Neural cell (in vitro differentiated cells): ENCODE results near the gene SUSD3.

Source experiments
- CTCF ChIP-seq: fragments of 450-650 bp; IDR thresholded peaks from 2 replicates; pipeline ENCODE4 v1.5.1; 2014; ENCODE audit warnings: antibody characterized with exemption, mild to moderate bottlenecking, moderate library complexity; ENCODE audit not compliant: poor library complexity, severe bottlenecking
- EP300 ChIP-seq: fragments of 450-650 bp; conservative IDR thresholded peaks from 2 replicates; pipeline ENCODE4 v1.6.1; 2014; ENCODE audit warnings: antibody characterized with exemption, mild to moderate bottlenecking, moderate library complexity; ENCODE audit not compliant: poor library complexity, severe bottlenecking
- EZH2 ChIP-seq: fragments of 200-600, 300-800 bp; shearing (Covaris generic), sonication (generic); IDR thresholded peaks from 2 replicates; pipeline ENCODE4 v1.6.1; 2014; ENCODE audit warnings: antibody characterized with exemption, low read length, borderline replicate concordance, mild to moderate bottlenecking; ENCODE audit not compliant: insufficient read depth, poor library complexity, severe bottlenecking
- POLR2AphosphoS5 ChIP-seq: IDR thresholded peaks from 2 replicates; pipeline ENCODE4 v1.6.1; 2012
- RAD21 ChIP-seq: fragments of 450-650 bp; conservative IDR thresholded peaks from 2 replicates; pipeline ENCODE4 v1.6.1; 2014; ENCODE audit warnings: antibody characterized with exemption, mild to moderate bottlenecking, moderate library complexity
- REST ChIP-seq: IDR thresholded peaks from 2 replicates; pipeline ENCODE4 v1.6.1; 2012; ENCODE audit warnings: borderline replicate concordance
- TAF1 ChIP-seq: IDR thresholded peaks from 2 replicates; pipeline ENCODE4 v1.6.1; 2012; ENCODE audit warnings: low read depth

GRCh38 chr9:93059011-93059714 is 662 bp downstream of the SUSD3 start:
- no peak for TF ChIP-seq CTCF
- TF ChIP-seq POLR2AphosphoS5, result no peak
- no peak for TF ChIP-seq REST
- no peak for TF ChIP-seq TAF1
- no peak for TF ChIP-seq EZH2
- TF ChIP-seq EP300, result no peak
- TF ChIP-seq RAD21, result no peak
